CD4-positive, alpha-beta T cell treated with Interleukin-6 at 100 ng/mL for 8 hours (primary cell): ENCODE measurements around the gene TRAPPC2B.
"Not testable (repeated sequence)": the region's sequence is repeated elsewhere in the genome, so short reads cannot be mapped to it uniquely, and the experiment has no call there.

Experiments used
- DNase-seq: peaks from one replicate; pipeline ENCODE4 v3.0.0-alpha.2; 2020; ENCODE audit warnings: mixed read lengths, low spot score

TRAPPC2B gene

GRCh38 chr19:57374647-57375046, 11.3 kb downstream of the TRAPPC2B start:
- DNase-seq: not testable (repeated sequence)

GRCh38 chr19:57376151-57376550, 12.8 kb downstream of the TRAPPC2B start:
- no peak for DNase-seq

- DNase-seq: no peak
Measured at GRCh38 chr19:57377498-57378146, 14.3 kb downstream of the TRAPPC2B start.

GRCh38 chr19:57380923-57381322, 17.6 kb downstream of the TRAPPC2B start:
- DNase-seq: no peak

- DNase-seq: no peak
Measured at GRCh38 chr19:57382806-57383488, 19.6 kb downstream of the TRAPPC2B start.

- no peak for DNase-seq
Measured at GRCh38 chr19:57389194-57389729, 25.9 kb downstream of the TRAPPC2B start.

GRCh38 chr19:57389730-57390598, 26.6 kb downstream of the TRAPPC2B start, which contains the start of gene ZNF548:
Gene ZNF548 (plus strand): TSS chr19:57389854. CDS start chr19:57390100, 246 bp downstream.
- DNase-seq: peak; percentile 94

GRCh38 chr19:57395710-57396109, 32.4 kb downstream of the TRAPPC2B start:
- no peak for DNase-seq

GRCh38 chr19:57398868-57399267, 35.5 kb downstream of the TRAPPC2B start:
- DNase-seq: no peak

GRCh38 chr19:57403737-57404563, 40.6 kb downstream of the TRAPPC2B start:
- DNase-seq: no peak

GRCh38 chr19:57406516-57407123, 43.3 kb downstream of the TRAPPC2B start:
- peak; percentile 62 for DNase-seq

GRCh38 chr19:57410877-57411671, 47.7 kb downstream of the TRAPPC2B start, which contains the start of gene ZNF17:
Gene ZNF17 (plus strand): TSS chr19:57411161. CDS start chr19:57413616, 2,455 bp downstream.
- DNase-seq: peak; percentile 93
